ENCODE measurements around the gene TAL1.

GRCh38 chr1:47186267-47187185, 45.5 kb downstream of the TAL1 start:
- TF ChIP-seq ZNF274 (IDR thresholded peaks at IDR 0.05; ENCODE audit: low read depth, low read length) = no peak
- no peak for TF ChIP-seq YY1 (IDR thresholded peaks at IDR 0.05; ENCODE audit: insufficient read depth, insufficient read length)
- no peak for TF ChIP-seq SUZ12 (IDR thresholded peaks at IDR 0.05; ENCODE audit: extremely low read depth, insufficient read depth, insufficient read length)

Measured in NT2/D1 (cell line).